Vagina (tissue), 2 donors: ENCODE data around the gene RNF138. TPM values are rescaled to one million over a fixed set of nuclear protein-coding genes. Genes with fewer than 3 reads are reported as not detected.

Experiments used
- DNase-seq, 2 donors: peaks; one replicate each; pipeline ENCODE4 v3.0.0-alpha.2; 2017; ENCODE audit errors: extremely low spot score in 2 of 2
- H3K27ac ChIP-seq: fragments of 200-600 bp; sonication (generic); one replicate; pipeline ENCODE4 v1.5.1; 2019
- H3K27me3 ChIP-seq: fragments of 200-600 bp; sonication (generic); one replicate; pipeline ENCODE4 v1.5.1; 2019
- H3K36me3 ChIP-seq, 2 donors: fragments of 200-600 bp; sonication (generic); one replicate each; pipeline ENCODE4 v1.5.1; 2017 to 2019
- H3K4me1 ChIP-seq: fragments of 200-600 bp; sonication (generic); one replicate; pipeline ENCODE4 v1.5.1; 2019
- H3K4me3 ChIP-seq, 2 donors: fragments of 200-600 bp; sonication (generic); 1 replicate in 1 of 2; 2 replicates in 1 of 2; pipeline ENCODE4 v1.5.1; 2016 to 2019
- H3K9me3 ChIP-seq: fragments of 200-600 bp; sonication (generic); one replicate; pipeline ENCODE4 v1.5.1; 2019
- POLR2A ChIP-seq, 2 donors: fragments of 450-650 bp; IDR thresholded peaks; one replicate each; pipeline ENCODE4 v1.6.1; 2017; ENCODE audit warnings: antibody characterized with exemption in 2 of 2, mild to moderate bottlenecking in 2 of 2, moderate library complexity in 2 of 2
- POLR2AphosphoS5 ChIP-seq, 2 donors: sonication (generic); formaldehyde crosslinking; IDR thresholded peaks; one replicate each; pipeline ENCODE4 v1.9.0; 2017; ENCODE audit warnings: antibody characterized with exemption in 2 of 2, mild to moderate bottlenecking in 2 of 2, low read depth in 1 of 2; ENCODE audit not compliant: insufficient read depth in 1 of 2
- intact Hi-C: fragments of 100-400 bp; cut with DNase I; formaldehyde crosslinking; loops from one replicate; pipeline ENCODE4 v1.15.1; 2023
- total RNA-seq: library from RNA; depleted of rRNA; stranded (reverse); fragments of >200 nt; gene quantifications from one replicate; pipeline ENCODE4 v1.2.3, GENCODE V29; 2016
- TF ChIP-seq, protein P1 (sequence below), 3 experiments: fragments of 450-650 bp in 2 of 3; fragments of 200-600 bp in 1 of 3; sonication (generic) in 1 of 3; IDR thresholded peaks; one replicate each; pipeline ENCODE4 v1.5.1; 2017 to 2019; ENCODE audit warnings: antibody characterized with exemption in 3 of 3, mild to moderate bottlenecking in 2 of 3, moderate library complexity in 2 of 3

The RNF138 gene
- total RNA-seq, 1 donor from 2014 or later = 15.7 TPM

DNA sequence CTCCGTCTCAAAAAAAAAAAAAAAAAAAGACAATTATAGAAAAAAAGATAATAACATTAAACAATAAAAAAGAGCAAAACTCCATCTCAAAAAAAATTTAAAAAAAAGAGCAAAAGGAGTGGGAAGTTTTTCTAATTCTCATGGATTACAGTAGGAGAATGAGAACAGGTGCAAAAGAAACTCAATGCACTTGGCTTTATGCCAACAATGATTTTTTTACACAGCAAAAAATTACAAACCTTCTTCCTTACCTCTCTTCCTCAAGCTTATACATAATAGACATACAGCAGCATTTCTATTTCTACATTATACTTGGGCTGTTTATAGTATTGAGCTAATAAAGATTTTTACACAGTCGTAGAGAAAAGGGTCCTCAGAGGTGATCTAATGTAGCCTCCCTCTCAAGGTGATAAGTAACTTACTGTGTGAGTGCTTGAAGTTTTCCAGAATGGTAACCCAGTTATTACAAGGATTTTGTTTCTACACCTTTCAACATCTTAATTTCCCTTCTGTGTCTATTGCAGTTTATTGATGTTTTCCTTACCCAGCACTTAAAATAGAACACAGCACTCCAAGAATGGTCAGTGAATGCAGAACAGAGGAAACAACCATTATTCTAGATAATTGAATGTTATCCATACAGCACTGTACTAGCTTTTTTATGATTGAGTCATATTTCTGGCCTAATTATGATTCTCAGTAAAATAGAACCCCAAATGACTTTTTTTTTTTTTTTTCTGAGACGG lies 34.9 kb upstream of the RNF138 start:
- intact Hi-C loops = no loop called here
- Histone ChIP-seq H3K27ac (no peak overlapping the region), H3K4me1 (no peaks in the 10 kb centered on the region), H3K36me3 (no peaks in the 10 kb centered on the region), H3K27me3 (no peaks in the 10 kb centered on the region), H3K4me3 (no peak overlapping the region), H3K9me3 (no peaks in the 10 kb centered on the region)
- no peak for DNase-seq
- TF ChIP-seq POLR2A (IDR thresholded peaks at IDR 0.05) (no peak), POLR2AphosphoS5 (IDR thresholded peaks at IDR 0.05; ENCODE audit: insufficient read depth in 1 of 2, low read depth in 1 of 2) (no peak)
- TF ChIP-seq, protein P1, sequence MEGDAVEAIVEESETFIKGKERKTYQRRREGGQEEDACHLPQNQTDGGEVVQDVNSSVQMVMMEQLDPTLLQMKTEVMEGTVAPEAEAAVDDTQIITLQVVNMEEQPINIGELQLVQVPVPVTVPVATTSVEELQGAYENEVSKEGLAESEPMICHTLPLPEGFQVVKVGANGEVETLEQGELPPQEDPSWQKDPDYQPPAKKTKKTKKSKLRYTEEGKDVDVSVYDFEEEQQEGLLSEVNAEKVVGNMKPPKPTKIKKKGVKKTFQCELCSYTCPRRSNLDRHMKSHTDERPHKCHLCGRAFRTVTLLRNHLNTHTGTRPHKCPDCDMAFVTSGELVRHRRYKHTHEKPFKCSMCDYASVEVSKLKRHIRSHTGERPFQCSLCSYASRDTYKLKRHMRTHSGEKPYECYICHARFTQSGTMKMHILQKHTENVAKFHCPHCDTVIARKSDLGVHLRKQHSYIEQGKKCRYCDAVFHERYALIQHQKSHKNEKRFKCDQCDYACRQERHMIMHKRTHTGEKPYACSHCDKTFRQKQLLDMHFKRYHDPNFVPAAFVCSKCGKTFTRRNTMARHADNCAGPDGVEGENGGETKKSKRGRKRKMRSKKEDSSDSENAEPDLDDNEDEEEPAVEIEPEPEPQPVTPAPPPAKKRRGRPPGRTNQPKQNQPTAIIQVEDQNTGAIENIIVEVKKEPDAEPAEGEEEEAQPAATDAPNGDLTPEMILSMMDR (IDR thresholded peaks at IDR 0.05) = no peak

GRCh38 chr18:32057624-32058165 lies 34.0 kb upstream of the RNF138 start:
- no peak for TF ChIP-seq POLR2AphosphoS5 (IDR thresholded peaks at IDR 0.05; ENCODE audit: insufficient read depth in 1 of 2, low read depth in 1 of 2)
- TF ChIP-seq POLR2A (IDR thresholded peaks at IDR 0.05) = no peak
- TF ChIP-seq, protein P1 (IDR thresholded peaks at IDR 0.05) = no peak
- DNase-seq = no peak

GRCh38 chr18:32060026-32060425 lies 31.6 kb upstream of the RNF138 start:
- no peaks in the 10 kb centered on the region for H3K4me1 ChIP-seq
- no peak for TF ChIP-seq POLR2AphosphoS5 (IDR thresholded peaks at IDR 0.05; ENCODE audit: insufficient read depth in 1 of 2, low read depth in 1 of 2)
- no peak for TF ChIP-seq POLR2A (IDR thresholded peaks at IDR 0.05)
- TF ChIP-seq, protein P1 (IDR thresholded peaks at IDR 0.05) = no peak
- no peaks in the 10 kb centered on the region for H3K27me3 ChIP-seq
- H3K9me3 ChIP-seq = no peaks in the 10 kb centered on the region
- H3K27ac ChIP-seq = no peak overlapping the region
- intact Hi-C loops = no loop called here
- no peaks in the 10 kb centered on the region for H3K36me3 ChIP-seq
- H3K4me3 ChIP-seq = no peak overlapping the region
- DNase-seq = no peak

More at GRCh38 chr18:32057624-32058165, 34.0 kb upstream of the RNF138 start:
- Histone ChIP-seq H3K4me1 (no peaks in the 10 kb centered on the region), H3K36me3 (no peaks in the 10 kb centered on the region), H3K27ac (no peak overlapping the region), H3K9me3 (no peaks in the 10 kb centered on the region), H3K27me3 (no peaks in the 10 kb centered on the region), H3K4me3 (no peak overlapping the region)
- intact Hi-C loops = no loop called here

GRCh38 chr18:32067375-32068167 lies 24.1 kb upstream of the RNF138 start:
- TF ChIP-seq, protein P1 (IDR thresholded peaks at IDR 0.05) = no peak
- no peak for TF ChIP-seq POLR2A (IDR thresholded peaks at IDR 0.05)
- no peak for TF ChIP-seq POLR2AphosphoS5 (IDR thresholded peaks at IDR 0.05; ENCODE audit: insufficient read depth in 1 of 2, low read depth in 1 of 2)
- H3K9me3 ChIP-seq = no peaks in the 10 kb centered on the region
- H3K4me1 ChIP-seq = no peaks in the 10 kb centered on the region
- H3K36me3 ChIP-seq = peaks cover 0 to 7% of the 10 kb centered on the region in 2 donors
- intact Hi-C loops = no loop called here
- no peak for DNase-seq
- no peaks in the 10 kb centered on the region for H3K27me3 ChIP-seq
- H3K4me3 ChIP-seq = no peak overlapping the region
- H3K27ac ChIP-seq = no peak overlapping the region
